GM18951 (cell line): ENCODE results near the gene LSM14A.
"Not testable (repeated sequence)": the region's sequence is repeated elsewhere in the genome, so short reads cannot be mapped to it uniquely, and the experiment has no call there.

Experiments
- POLR2A ChIP-seq: IDR thresholded peaks from 4 replicates; pipeline ENCODE4 v1.6.1; 2011; ENCODE audit warnings: mild to moderate bottlenecking; ENCODE audit not compliant: insufficient read length, insufficient read depth; ENCODE audit errors: extremely low read depth
- in situ Hi-C: fragments of 300-500 bp; cut with MboI; formaldehyde crosslinking; loops from one replicate; pipeline ENCODE4 v1.12.0; 2022; ENCODE audit warnings: low sequenced_read_pairs, mixed read lengths, inconsistent platforms; ENCODE audit not compliant: unreplicated experiment

The LSM14A gene

DNA sequence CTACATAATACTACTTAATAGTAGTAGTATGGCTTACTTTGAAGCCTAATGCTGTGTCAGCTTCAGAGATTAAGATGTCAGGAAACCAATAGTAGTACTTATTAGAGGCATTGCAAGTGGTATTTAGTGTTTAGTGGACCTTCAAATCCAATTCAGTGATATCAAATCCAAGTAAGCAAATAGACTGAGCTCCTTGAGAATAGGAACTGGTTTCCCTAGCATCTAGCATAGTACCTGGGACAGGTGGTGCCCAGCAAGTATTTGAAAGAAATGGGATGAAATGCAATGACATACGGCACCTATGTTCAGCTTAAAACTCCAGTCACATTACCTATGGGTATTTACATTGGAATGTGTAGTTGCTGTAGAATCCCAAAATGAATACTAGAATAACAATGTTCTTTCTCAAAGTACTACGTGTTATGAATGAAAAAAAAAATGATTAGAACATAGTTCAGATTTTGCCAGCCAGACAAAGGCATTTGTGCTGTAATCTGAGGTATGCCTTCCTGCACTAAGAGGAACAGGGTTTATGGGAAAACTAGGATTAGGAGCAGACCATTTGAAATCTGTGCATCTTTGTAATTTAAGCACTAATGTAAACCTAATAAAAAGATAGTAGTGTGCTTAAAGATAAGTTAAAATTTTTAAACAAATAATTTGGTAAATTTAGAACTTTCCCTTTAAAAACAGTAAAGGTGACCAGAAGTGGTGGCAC lies 17.1 kb downstream of the LSM14A start:
- TF ChIP-seq POLR2A = no peak
- in situ Hi-C loops = no loop called here

DNA sequence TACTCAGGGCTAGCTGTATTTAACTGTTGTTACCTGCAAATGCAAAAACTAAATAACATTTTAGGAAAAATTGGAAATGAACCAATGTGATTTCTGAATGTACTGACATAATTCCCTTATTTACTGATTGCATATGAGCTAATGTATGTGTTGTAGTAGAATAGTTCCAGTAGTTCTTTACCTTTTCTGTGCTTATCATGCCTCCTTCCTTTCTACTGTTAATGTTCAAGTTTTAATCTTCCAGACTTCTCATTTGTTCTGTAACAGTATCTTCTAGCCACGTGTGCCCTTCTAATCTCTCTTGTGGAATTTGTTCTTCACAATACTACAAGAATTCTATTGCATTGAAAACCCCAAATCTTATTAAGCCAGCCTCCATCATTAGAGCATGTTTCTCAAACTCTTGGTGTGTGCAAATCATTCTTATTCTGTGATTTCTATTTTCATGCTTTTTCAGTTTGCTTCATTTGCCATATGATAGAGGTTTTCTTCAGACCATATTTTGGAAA lies 17.7 kb downstream of the LSM14A start:
- in situ Hi-C loops = no loop called here
- no peak for TF ChIP-seq POLR2A

DNA sequence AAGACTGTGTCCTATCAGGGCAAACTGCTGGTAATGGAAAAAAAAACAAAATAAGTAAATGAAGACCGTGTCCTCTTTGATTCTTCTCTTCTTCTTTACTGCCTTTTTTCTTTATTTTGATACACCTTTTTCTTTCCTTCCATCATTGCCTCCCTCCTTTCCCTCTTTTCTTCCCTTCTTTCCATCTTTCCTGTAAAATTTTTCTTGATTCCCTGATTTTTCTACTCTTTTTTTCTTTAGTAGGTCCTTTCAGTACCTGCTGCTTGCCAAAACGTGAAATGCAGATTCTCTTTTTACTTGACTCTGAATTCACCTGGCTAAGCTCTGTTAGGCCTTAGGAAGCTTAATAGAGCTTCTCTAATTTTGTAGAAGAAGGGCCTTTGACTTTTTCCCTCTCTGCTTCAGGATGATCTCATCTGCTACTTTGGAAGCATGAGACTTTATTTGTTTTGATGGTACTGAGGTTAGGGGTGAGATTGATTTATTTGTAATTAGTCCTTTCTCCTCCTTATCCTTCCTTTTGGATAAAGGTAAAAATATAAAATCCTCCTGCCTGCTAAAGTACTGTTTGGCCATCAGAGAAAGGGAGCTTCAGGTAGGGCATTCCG lies 19.2 kb downstream of the LSM14A start:
- in situ Hi-C loops = no loop called here
- no peak for TF ChIP-seq POLR2A

DNA sequence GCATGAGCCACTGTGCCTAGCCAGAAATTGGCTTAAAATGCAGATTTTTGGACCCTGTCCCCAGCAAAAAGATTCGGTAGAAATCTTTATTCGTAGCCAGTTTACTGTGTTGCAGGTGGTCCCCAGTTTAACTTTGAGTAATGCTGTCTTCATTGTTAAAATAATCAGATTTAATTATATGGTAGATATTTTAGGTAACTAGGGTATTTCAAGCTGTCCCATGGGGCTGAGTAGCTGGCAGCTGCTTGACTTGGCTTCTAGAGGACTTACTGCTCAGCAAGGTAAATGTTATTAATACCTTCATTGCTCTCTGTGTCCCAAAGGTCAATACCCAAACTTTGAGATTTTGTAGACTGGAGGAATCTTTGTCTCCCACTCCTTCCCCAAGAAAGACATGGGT lies 21.1 kb downstream of the LSM14A start:
- in situ Hi-C loops = no loop called here
- TF ChIP-seq POLR2A = no peak

DNA sequence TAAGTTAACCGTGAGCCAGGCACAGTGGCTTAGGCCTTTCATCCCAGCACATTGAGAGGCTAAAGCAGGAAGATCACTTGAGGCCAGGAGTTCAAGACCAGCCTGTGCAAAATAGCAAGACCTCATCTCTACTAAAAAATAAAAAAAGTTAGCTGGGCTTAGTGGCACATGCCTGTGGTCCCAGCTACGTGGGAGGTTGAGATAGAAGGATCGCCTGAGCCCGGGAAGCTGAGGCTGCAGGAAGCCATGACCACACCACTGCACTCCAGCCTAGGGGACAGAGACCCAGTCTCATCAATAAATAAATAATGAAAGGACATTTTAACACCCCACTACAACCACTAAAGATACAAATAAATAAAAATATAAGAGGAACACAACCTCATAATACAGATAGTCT lies 21.6 kb downstream of the LSM14A start:
- in situ Hi-C loops = no loop called here
- TF ChIP-seq POLR2A = no peak

DNA sequence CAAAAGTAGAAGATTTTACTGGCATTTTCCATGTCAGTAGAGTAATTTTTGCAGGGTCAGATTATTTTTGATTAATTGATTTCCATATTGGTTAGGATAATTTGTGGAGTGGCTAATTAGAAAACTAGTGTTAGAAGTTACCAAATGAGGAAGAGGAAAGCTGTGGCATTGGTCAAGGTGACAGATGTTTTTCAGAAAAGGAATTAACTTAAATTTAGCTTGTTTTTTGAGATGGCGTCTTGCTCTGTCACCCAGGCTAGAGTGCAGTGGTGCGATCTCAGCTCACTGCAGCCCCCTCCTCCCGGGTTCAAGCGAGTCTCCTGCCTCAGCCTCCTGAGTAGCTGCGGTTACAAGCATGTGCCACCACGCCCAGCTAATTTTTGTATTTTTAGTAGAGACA lies 28.8 kb downstream of the LSM14A start:
- TF ChIP-seq POLR2A = no peak
- in situ Hi-C loops = no loop called here

DNA sequence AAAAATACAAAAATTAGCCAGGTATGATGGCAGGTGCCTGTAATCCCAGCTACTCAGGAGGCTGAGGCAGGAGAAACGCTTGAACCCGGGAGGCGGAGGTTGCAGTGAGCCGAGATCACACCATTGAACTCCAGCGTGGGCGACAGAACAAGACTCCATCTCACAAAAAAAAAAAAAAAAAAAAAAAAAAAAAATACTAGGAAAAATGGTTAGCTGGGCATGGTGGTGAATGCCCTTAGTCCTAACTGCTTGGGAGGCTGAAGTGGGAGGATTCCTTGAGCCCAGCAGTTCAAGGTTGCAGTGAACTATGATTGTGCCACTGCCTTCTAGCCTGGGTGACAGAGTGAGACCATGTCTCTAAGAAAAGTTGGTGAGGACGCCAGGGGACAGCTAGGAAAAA lies 33.0 kb downstream of the LSM14A start:
- in situ Hi-C loops = not testable (repeated sequence)

DNA sequence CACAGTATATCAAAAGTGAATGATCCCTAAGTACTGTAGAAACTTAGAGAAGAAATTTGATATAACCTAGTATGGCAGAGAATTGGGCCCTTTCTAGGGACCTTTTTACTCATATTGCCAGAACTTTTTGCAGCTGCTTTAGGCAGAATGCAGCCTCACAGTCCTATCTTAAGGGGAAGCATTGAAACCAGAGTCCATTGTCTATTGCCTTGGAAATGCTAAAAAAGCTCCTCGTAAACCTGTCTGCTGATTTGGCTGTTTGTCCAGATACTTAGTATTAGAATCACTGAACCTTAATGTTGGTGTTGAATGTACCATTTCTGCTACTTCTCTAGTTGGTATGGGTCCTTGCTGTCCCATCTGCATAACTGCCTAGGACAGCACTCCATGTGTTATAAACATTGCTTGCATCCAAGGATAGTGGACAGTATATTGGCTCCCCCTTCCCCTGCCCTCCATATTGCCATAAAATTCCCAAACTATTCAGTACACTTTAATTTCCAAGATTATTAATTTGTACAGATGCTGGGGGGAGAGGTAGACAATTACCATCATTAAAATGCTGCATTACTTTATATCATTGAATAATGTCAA lies 36.1 kb downstream of the LSM14A start:
- in situ Hi-C loops = no loop called here
- TF ChIP-seq POLR2A = no peak

DNA sequence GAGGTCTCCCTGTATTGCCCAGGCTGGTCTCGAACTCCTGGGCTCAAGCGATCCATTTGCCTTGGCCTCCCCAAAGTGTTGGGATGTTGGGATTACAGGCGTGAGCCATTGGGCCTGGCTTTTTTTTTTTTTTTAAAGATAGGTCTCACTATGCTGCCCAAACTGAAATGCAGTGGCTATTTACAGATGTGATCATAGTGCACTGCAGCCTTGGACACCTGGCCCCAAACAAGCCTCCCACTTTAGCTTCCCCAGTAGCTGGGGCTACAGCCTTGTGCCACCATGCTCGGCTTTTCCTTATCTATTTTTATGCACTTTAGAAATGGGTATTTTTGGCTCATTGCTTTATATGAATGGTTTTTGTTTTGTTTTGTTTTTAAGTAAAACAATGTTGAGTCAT lies 37.4 kb downstream of the LSM14A start:
- TF ChIP-seq POLR2A = no peak
- in situ Hi-C loops = no loop called here

DNA sequence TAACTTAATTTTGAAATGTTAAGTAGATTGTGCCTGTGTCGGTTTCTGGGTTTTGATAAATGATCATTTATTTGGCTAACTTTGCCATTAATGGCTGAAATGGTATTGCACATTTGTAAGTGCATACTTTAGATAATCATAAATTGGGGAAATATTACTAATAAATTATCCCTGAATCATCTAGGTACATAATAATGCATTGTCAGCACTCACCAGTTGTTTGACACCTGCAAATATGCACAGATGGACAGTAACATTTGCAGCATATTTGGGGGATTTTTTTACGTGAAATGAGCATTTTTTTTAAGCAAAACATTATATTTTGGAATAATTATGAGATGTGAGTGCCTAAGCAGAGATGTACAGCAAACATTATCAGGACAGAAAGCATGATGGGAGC lies 41.0 kb downstream of the LSM14A start:
- in situ Hi-C loops = no loop called here

DNA sequence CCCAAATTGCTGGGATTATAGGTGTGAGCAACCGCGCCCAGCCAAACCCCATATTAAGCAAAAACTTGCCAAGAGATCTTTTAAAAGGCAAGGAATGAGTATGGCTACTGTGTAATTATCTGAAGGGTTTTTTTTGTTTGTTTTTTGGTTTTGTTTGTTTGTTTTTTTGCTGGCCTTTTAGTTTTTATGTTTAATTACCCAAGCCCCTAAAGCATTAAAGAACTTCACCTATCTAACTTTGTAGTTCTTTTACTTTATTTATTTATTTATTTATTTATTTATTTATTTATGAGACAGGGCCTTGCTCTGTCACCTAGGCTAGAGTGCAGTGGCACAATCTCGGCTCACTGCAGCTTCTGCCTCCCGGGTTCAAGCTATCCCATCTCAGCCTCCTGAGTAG lies 41.7 kb downstream of the LSM14A start:
- in situ Hi-C loops = no loop called here
- TF ChIP-seq POLR2A = no peak

More for the DNA sequence above, 41.0 kb downstream of the LSM14A start:
- TF ChIP-seq POLR2A = no peak

DNA sequence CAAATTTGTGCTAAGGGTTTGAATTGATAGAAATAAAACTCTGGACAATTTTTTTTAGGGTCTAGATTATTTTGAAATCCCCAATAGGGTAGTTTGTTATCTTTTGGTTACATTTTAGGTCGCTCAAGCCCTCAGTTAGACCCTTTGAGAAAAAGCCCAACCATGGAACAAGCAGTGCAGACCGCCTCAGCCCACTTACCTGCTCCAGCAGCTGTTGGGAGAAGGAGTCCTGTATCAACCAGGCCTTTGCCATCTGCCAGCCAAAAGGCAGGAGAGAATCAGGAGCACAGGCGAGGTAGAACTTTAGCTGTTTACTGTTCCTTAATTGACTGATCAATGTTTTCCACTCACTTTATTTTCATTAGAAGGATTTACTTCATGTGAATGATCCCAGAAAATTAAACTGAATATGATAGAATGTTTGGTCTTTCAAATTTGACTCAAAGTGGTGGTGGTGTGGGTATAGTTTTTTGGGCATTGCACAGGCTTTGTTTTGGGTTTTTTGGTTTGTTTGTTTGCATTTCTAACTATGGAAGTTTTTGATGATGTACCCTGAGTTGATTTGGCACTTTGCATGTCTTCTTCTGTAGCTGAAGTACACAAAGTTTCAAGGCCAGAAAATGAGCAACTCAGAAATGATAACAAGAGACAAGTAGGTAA lies 42.8 kb downstream of the LSM14A start:
- TF ChIP-seq POLR2A = no peak
- in situ Hi-C loops = no loop called here

DNA sequence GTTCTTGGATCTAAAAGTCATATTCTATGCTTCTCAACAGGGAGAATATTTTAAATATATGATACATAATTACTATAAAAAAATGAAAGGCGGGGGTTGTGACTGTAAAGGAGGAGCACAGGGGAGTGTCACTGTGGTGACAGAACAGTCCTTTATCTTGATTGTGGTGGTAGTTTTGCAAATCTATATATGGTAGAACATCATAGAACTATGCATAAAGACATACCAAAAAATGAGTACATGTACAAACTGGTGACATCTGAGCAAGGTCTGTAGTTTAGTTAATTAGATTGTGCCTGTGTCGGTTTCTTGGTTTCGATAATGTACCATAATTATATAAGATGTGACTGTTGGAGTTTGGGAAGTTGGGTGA lies 43.3 kb downstream of the LSM14A start:
- in situ Hi-C loops = no loop called here
- TF ChIP-seq POLR2A = no peak

DNA sequence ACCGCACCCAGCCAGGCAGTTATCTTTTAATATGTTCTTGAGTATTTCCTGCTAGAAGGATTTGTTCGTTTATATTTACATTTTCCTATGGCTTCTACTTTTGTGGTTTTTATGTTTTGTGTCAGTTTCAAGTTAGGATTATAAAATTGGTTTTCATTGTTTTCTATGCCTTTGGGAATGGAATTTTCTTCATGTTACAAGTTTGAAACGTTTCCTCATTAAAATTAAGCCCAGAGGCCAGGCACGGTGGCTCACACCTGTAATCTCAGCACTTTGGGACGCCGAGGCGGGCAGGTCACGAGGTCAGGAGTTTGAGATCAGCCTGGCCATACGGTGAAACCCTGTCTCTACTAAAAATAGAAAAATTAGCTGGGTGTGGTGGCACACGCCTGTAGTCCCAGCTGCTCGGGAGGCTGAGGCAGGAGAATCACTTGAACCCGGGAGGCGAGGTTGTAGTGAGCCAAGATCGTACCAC lies 44.5 kb downstream of the LSM14A start:
- in situ Hi-C loops = not testable (repeated sequence)
